HFF-Myc (cell line): ENCODE results near the gene LRRFIP1.
A peak's percentile ranks its signal among the peaks of the same experiment; 100 is the strongest.
"Not testable (repeated sequence)": the region's sequence is repeated elsewhere in the genome, so short reads cannot be mapped to it uniquely, and the experiment has no call there.

Source experiments
- DNase-seq: peaks from one replicate; pipeline ENCODE4 v3.0.0-alpha.2; 2011; ENCODE audit warnings: low read depth; ENCODE audit errors: extremely low read depth
- H3K4me3 ChIP-seq: replicated peaks from 2 replicates; pipeline ENCODE4 v1.5.1; 2011; ENCODE audit warnings: low read depth, mild to moderate bottlenecking, control low read depth, low read length
- CTCF ChIP-seq: IDR thresholded peaks from 2 replicates; pipeline ENCODE4 v1.5.1; 2012; ENCODE audit warnings: mild to moderate bottlenecking, low read depth, low read length, control low read depth; ENCODE audit errors: missing control alignments

LRRFIP1 gene

GRCh38 chr2:237773826-237774225 is 146.4 kb downstream of the LRRFIP1 start:
- H3K4me3 ChIP-seq, result no peak overlapping the region
- no peak for DNase-seq
- TF ChIP-seq CTCF, result no peak

DNA sequence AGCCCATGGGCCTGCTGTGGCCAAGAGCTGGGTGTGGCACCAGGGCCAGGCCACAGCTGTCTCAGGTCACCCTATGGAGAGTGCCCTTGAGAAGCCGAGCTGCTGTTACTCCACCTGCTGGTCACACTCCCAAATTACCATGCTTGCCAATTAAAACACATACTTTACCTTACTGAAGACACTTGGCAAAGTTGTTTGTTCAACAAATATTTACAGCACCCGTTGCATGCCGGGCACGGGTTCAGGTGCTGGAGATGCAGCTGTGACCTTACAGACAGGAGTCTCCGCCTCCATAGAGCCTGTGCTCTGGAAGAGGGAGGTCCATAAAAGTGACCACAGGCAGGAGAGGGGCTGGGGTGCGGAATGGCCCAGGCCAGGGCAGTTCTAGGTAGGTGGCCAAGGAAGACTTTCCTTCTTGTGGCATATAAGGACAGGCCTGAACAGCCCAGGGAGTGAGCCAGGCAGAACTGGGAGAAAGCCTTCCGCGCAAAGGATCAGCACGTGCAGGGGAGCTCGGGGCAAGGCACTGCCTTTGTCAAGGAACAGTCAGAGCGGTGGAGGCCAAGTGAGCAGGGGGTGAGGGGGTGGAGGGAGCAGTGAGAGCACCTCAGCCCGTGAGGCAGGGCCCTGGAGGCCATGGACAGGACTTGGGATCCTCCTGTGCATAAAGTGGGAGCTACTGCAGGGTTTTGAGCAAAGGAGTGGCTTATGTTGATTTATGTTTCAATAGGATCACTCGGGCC is 147.6 kb downstream of the LRRFIP1 start:
- TF ChIP-seq CTCF, result peak; percentile 69
- H3K4me3 ChIP-seq, result no peak overlapping the region
- peak; percentile 20 for DNase-seq

DNA sequence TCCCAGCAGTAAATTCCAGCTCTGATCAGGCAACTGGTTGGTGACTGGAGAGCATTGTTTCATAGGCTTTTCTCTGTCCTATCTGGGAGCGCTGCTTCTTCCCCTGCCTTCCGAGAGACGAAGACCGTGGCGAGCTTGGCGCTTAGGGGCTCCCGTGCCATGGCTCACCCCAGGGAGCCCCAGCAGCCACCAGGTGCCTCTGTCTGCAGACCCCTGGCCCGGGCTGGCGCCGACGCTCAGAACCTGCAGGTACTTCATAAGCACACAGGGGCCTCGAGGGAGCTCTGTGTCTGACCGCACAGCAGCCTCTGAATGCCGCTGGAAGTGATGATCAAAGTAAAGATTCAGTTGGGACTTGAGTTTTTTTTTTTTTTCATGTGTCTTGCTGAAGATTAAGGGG is 152.1 kb downstream of the LRRFIP1 start:
- DNase-seq, result no peak
- no peak overlapping the region for H3K4me3 ChIP-seq
- no peak for TF ChIP-seq CTCF

- DNase-seq, result no peak
- no peak overlapping the region for H3K4me3 ChIP-seq
- no peak for TF ChIP-seq CTCF
These were observed 154.8 kb downstream of the LRRFIP1 start for GRCh38 chr2:237782181-237782580.

- not testable (repeated sequence) for DNase-seq, H3K4me3 ChIP-seq
These were observed 156.3 kb downstream of the LRRFIP1 start for GRCh38 chr2:237783678-237784077.

- H3K4me3 ChIP-seq, result no peak overlapping the region
- no peak for DNase-seq
- TF ChIP-seq CTCF, result no peak
These were observed 159.5 kb downstream of the LRRFIP1 start for GRCh38 chr2:237786936-237787335.

- no peak for TF ChIP-seq CTCF
- H3K4me3 ChIP-seq, result no peak overlapping the region
- no peak for DNase-seq
These were observed 163.0 kb downstream of the LRRFIP1 start for GRCh38 chr2:237790353-237790752.
